Measurements from ENCODE around the gene PPFIA4. TPM values are rescaled to one million over a fixed set of nuclear protein-coding genes. Genes with fewer than 3 reads are reported as not detected.

The PPFIA4 gene
- total RNA-seq, 1 donor from 2014 or later, result 11.5 TPM

GRCh38 chr1:203098914-203099520 is 72.7 kb downstream of the PPFIA4 start:
- no peaks in the 10 kb centered on the region for H3K4me1 Mint-ChIP-seq (ENCODE audit: low read depth)
- H3K36me3 Mint-ChIP-seq (ENCODE audit: low read depth), result no peaks in the 10 kb centered on the region
- intact Hi-C loops (cut with micrococcal nuclease), result no loop called here
- H3K4me3 Mint-ChIP-seq, result no peak overlapping the region
- peaks cover 31% of the 10 kb centered on the region for H3K27me3 Mint-ChIP-seq (ENCODE audit: insufficient read depth)
- no peak for DNase-seq (ENCODE audit: low spot score)
- peaks cover 18% of the 10 kb centered on the region for H3K9me3 Mint-ChIP-seq
- H3K27ac Mint-ChIP-seq, result no peak overlapping the region

DNA sequence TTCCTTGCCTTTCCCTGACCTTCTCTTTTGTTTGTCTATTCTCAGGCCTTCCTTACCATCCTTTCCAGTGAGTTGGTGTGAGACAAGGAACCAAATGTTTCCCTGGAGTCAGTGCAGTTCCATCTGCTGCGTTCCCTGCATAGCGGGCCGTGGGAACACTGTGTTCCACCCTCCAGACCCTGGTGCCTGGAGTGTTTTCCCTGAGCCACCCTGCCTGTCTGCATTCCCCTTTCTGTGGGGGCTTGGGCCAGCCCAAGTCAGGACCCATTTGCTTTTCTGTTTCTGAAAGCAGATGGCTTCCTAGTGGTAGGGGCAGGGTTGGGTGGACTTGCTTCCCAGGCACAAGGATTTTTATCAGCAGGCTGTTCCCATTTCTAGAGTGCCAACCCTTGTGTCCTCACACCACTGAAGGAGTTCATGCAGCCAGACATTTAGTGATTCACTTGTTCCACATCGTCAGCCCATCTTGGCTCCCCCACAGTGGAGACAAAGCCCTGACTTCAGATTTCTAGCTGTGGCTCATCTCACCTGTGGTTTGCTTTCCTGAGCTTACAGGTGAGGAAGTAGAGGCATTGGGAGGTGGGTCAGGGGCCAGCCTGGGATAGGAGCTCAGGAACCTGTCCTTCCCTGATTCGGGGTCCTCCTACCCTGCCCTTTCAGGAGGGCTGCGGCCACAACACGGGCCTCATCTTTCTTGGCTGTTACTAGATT is 73.7 kb downstream of the PPFIA4 start:
- Mint-ChIP-seq H3K4me1 (ENCODE audit: low read depth) (no peaks in the 10 kb centered on the region), H3K4me3 (no peak overlapping the region), H3K27ac (no peak overlapping the region), H3K9me3 (peaks cover 11% of the 10 kb centered on the region), H3K36me3 (ENCODE audit: low read depth) (no peaks in the 10 kb centered on the region), H3K27me3 (ENCODE audit: insufficient read depth) (peaks cover 29% of the 10 kb centered on the region)
- intact Hi-C loops (cut with micrococcal nuclease), result no loop called here
- no peak for DNase-seq (ENCODE audit: low spot score)

GRCh38 chr1:203100516-203100869 is 74.2 kb downstream of the PPFIA4 start:
- intact Hi-C loops (cut with micrococcal nuclease), result no loop called here
- H3K4me1 Mint-ChIP-seq (ENCODE audit: low read depth), result no peaks in the 10 kb centered on the region
- H3K27ac Mint-ChIP-seq, result no peak overlapping the region
- peaks cover 5% of the 10 kb centered on the region for H3K9me3 Mint-ChIP-seq
- H3K4me3 Mint-ChIP-seq, result no peak overlapping the region
- no peaks in the 10 kb centered on the region for H3K36me3 Mint-ChIP-seq (ENCODE audit: low read depth)
- DNase-seq (ENCODE audit: low spot score), result no peak
- peaks cover 29% of the 10 kb centered on the region for H3K27me3 Mint-ChIP-seq (ENCODE audit: insufficient read depth)

DNA sequence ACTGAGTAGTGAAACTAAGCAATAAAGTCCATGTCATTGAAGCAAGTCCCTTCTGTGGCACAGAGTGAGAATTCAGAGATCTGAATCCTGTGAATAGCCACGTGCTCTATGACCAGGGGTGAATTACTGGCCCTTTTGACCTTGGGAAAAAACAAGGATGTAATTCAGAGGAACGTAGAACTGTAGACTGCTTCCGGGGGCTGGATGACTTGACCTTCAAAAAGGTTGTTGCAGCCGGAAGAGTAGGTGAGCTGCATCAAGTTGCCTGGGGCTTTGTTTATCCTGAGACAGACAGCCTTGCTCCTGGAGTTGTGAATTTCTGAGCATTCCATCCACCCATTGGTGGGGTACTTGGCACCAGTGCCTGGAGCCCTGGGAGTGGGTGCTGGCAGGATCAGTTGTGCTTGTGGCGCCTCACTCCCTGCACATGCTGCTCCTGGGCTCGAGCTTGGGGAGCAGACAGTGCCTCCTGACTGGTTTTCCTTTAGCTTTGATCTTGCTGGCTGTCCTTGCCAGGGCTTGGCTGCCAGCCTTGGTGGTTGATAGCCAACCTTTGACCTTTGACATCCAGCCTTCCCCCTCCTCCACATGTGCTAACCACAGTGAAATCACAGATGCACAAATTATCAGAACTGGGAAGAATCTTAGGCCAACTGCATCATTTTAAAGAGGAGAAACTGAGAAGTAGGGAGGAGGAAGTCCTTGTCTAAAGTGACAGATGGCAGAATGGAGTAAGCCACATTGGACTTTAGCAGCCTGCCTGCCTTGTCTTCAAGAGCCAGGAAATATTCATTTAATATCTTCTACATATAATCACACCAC is 75.7 kb downstream of the PPFIA4 start:
- Mint-ChIP-seq H3K4me1 (ENCODE audit: low read depth) (no peaks in the 10 kb centered on the region), H3K36me3 (ENCODE audit: low read depth) (no peaks in the 10 kb centered on the region), H3K27me3 (ENCODE audit: insufficient read depth) (peaks cover 25% of the 10 kb centered on the region), H3K27ac (no peak overlapping the region), H3K9me3 (no peaks in the 10 kb centered on the region), H3K4me3 (no peak overlapping the region)
- intact Hi-C loops (cut with micrococcal nuclease), result no loop called here
- DNase-seq (ENCODE audit: low spot score), result no peak

GRCh38 chr1:203103216-203103615 is 76.9 kb downstream of the PPFIA4 start:
- intact Hi-C loops (cut with micrococcal nuclease), result no loop called here
- no peaks in the 10 kb centered on the region for H3K4me1 Mint-ChIP-seq (ENCODE audit: low read depth)
- H3K36me3 Mint-ChIP-seq (ENCODE audit: low read depth), result no peaks in the 10 kb centered on the region
- peaks cover 25% of the 10 kb centered on the region for H3K27me3 Mint-ChIP-seq (ENCODE audit: insufficient read depth)
- H3K27ac Mint-ChIP-seq, result no peak overlapping the region
- no peaks in the 10 kb centered on the region for H3K9me3 Mint-ChIP-seq
- DNase-seq (ENCODE audit: low spot score), result no peak
- no peak overlapping the region for H3K4me3 Mint-ChIP-seq

GRCh38 chr1:203103829-203104495 is 77.7 kb downstream of the PPFIA4 start:
- Mint-ChIP-seq H3K36me3 (ENCODE audit: low read depth) (no peaks in the 10 kb centered on the region), H3K27ac (no peak overlapping the region), H3K4me3 (no peak overlapping the region), H3K27me3 (ENCODE audit: insufficient read depth) (peaks cover 24% of the 10 kb centered on the region), H3K9me3 (no peaks in the 10 kb centered on the region), H3K4me1 (ENCODE audit: low read depth) (no peaks in the 10 kb centered on the region)
- intact Hi-C loops (cut with micrococcal nuclease), result no loop called here
- DNase-seq (ENCODE audit: low spot score), result no peak

- intact Hi-C loops (cut with micrococcal nuclease), result no loop called here
- Mint-ChIP-seq H3K9me3 (no peaks in the 10 kb centered on the region), H3K4me1 (ENCODE audit: low read depth) (no peaks in the 10 kb centered on the region), H3K36me3 (ENCODE audit: low read depth) (no peaks in the 10 kb centered on the region), H3K27ac (no peak overlapping the region), H3K4me3 (no peak overlapping the region), H3K27me3 (ENCODE audit: insufficient read depth) (peaks cover 30% of the 10 kb centered on the region)
- DNase-seq (ENCODE audit: low spot score), result no peak
These were observed 78.6 kb downstream of the PPFIA4 start for GRCh38 chr1:203104789-203105390.

DNA sequence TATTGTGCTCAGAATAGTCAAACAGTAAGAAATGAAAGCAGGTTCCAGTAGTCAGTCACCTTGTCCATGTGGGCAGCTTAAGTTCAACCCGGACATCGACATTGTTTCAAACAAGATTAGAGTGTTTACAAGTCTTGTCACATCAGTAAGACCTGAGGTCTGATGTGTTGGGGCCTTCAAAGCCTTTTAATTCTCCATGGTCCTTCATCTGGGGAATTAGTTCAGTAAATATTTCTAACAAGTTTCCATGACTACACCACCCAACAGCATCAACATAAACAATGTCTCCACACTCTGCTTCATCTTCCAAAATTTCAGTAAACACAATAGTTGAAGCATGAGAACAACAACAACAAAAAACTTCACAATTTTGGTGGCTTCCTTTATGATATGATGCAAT is 86.2 kb downstream of the PPFIA4 start:
- Mint-ChIP-seq H3K27ac (no peak overlapping the region), H3K36me3 (ENCODE audit: low read depth) (no peaks in the 10 kb centered on the region), H3K4me1 (ENCODE audit: low read depth) (no peaks in the 10 kb centered on the region), H3K9me3 (no peaks in the 10 kb centered on the region), H3K27me3 (ENCODE audit: insufficient read depth) (peaks cover 15% of the 10 kb centered on the region), H3K4me3 (no peak overlapping the region)
- intact Hi-C loops (cut with micrococcal nuclease), result no loop called here
- DNase-seq (ENCODE audit: low spot score), result no peak

DNA sequence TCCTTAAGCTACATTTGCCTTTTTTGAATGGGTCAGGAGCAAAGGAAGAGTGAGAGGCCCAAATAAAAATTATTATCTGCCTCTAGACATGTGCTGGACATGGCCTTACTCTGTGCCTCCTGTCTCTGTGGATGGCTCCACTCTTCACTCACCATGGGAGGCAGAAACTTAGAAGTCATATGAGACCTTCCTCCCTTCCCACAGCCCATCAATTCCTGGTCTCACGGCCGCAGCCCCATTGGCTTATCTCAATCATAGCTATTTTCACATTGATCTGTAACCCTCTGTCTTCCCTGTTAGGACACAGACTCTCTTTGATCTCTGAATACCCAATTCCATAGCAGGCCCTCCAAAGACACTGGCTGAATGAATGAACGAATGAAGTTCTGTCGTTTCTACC is 87.0 kb downstream of the PPFIA4 start:
- Mint-ChIP-seq H3K4me1 (ENCODE audit: low read depth) (no peaks in the 10 kb centered on the region), H3K9me3 (no peaks in the 10 kb centered on the region), H3K27ac (no peak overlapping the region), H3K36me3 (ENCODE audit: low read depth) (no peaks in the 10 kb centered on the region), H3K27me3 (ENCODE audit: insufficient read depth) (peaks cover 20% of the 10 kb centered on the region), H3K4me3 (no peak overlapping the region)
- intact Hi-C loops (cut with micrococcal nuclease), result no loop called here
- DNase-seq (ENCODE audit: low spot score), result no peak

DNA sequence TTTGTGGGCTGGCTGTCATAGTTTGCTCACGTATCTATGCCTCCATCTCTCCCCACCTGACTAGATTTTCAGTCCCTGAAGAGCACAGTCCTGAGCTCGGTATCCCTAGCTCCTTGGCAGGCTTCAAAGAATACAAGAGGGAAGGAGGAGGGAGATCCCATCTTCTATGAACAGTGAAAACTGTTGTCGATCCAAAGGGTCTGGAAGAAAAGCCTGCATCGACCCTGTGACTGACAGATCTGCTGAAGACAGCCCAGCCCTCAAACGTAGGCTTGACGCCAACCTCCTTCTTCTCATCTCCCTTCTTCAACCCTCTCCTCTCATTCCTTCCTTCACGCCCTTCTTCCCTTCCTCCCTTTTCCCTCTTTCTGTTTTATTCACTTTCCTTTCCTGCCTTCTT is 87.9 kb downstream of the PPFIA4 start:
- no peak for DNase-seq (ENCODE audit: low spot score)
- no peaks in the 10 kb centered on the region for H3K4me1 Mint-ChIP-seq (ENCODE audit: low read depth)
- H3K4me3 Mint-ChIP-seq, result no peak overlapping the region
- no peaks in the 10 kb centered on the region for H3K9me3 Mint-ChIP-seq
- H3K27ac Mint-ChIP-seq, result no peak overlapping the region
- intact Hi-C loops (cut with micrococcal nuclease), result no loop called here
- H3K36me3 Mint-ChIP-seq (ENCODE audit: low read depth), result no peaks in the 10 kb centered on the region
- H3K27me3 Mint-ChIP-seq (ENCODE audit: insufficient read depth), result peaks cover 19% of the 10 kb centered on the region

- no peak for DNase-seq (ENCODE audit: low spot score)
- Mint-ChIP-seq H3K27me3 (ENCODE audit: insufficient read depth) (peaks cover 21% of the 10 kb centered on the region), H3K4me3 (no peak overlapping the region), H3K9me3 (no peaks in the 10 kb centered on the region), H3K4me1 (ENCODE audit: low read depth) (peaks cover 5% of the 10 kb centered on the region), H3K27ac (no peak overlapping the region), H3K36me3 (ENCODE audit: low read depth) (no peaks in the 10 kb centered on the region)
- intact Hi-C loops (cut with micrococcal nuclease), result no loop called here
These were observed 90.0 kb downstream of the PPFIA4 start for GRCh38 chr1:203116091-203116820.
